ENCODE data around the gene LIPA.
"Not testable (repeated sequence)": the region's sequence is repeated elsewhere in the genome, so short reads cannot be mapped to it uniquely, and the experiment has no call there.

LIPA gene

DNA sequence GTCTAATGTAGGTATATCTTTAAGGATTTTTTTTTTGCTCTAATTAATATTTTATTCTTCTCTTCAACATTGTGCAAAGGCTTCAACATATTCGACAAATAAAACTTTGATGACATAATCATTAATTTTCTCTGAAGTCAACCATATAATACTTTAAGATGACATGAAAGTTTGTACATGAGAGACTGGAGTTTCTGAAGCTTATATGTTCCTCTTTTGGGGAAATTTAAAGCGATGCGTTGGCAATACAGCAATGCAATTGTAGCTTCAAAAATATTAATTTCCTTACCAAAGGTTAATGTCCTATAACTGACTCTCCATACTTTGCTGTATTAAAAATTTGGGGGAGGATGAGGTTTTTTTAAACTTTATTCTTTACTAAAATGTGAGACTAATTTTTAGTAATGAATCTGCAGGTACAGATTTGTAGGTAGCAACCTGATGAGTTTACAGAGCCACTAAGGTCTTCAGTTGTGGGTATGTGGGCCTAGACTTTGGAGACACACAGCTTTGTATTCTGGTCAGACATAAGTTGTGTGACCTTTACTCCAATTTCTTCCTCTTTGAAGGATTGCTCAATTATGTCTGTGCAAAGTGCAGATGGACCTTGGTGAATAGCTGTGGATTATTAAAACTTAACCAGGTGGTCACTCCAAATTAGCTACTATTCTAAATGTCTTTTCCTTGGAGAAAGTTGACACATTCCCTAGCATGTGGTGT is 18.0 kb upstream of the LIPA start:
- no peak for DNase-seq

DNA sequence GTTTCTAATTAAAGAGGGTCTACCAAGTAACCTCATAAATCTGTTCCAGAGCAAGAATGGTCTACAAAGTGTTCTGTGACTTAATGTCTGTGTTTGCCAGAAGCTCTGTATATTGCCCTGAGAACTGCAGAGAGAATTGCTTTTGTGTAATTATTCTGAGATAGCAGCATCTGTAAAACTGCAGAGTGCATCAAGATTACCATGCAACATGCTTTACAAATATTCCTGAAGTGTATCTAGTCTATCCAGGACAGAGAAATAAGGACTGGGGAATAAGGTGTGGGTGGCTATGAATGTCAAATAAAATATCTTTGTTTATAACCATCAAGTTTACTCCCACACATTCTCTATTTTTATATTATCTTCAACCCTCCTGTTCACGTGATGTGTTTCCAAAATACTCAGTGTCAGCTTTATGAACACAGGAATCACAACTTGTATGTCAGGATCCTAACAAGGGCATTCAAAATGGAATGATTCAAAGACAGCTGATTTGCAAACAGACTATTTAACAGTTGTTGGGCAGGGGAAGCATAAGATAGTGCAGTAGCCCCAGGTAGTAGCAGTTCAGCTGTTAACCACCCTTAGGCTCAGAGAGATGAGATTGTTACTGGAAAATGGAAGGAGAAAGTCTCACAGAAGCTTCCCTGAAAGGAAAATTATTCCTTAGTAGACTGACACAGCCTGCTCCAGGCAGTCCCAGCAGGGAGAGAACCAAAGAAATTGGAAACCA is 15.3 kb upstream of the LIPA start:
- no peak for DNase-seq

DNA sequence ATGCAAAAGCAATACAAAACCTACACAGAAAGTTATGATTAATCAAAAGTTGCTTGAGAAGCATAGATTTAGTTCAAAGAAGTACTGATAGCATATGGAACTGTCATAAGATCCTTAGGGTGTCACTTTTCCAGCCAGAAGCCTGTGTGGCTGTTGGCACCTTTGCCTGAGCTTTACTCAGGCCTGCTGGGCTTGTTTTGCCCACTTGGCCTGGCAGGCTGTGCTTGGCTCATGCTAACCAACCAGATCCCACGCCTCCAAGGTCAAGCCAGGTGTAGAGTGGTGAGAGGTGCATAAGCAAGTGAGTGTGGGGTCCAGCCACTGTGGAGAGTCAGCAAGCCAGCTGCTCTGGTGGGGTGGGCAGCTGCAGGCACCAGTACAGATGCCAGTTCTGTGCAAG is 12.0 kb upstream of the LIPA start:
- no peak for DNase-seq

DNA sequence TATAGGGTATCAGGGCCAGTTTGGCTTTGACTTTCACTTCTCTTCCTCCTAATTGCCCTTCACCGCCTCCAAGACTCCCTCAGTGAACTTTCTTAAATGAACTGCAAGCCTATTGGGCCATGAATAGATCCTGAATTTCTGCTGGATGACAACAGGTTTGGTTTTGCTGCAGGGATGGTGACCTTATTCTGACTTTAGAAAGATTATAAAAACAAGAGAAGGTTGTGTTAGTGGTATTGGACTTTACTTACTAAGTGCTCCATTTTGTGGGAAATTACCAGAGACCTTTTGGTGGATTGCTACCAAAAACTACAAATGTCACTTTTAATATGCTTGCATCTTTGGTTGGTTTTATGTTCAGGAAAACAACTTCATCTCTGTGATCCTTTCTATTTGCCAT is 11.5 kb upstream of the LIPA start:
- no peak for DNase-seq

DNA sequence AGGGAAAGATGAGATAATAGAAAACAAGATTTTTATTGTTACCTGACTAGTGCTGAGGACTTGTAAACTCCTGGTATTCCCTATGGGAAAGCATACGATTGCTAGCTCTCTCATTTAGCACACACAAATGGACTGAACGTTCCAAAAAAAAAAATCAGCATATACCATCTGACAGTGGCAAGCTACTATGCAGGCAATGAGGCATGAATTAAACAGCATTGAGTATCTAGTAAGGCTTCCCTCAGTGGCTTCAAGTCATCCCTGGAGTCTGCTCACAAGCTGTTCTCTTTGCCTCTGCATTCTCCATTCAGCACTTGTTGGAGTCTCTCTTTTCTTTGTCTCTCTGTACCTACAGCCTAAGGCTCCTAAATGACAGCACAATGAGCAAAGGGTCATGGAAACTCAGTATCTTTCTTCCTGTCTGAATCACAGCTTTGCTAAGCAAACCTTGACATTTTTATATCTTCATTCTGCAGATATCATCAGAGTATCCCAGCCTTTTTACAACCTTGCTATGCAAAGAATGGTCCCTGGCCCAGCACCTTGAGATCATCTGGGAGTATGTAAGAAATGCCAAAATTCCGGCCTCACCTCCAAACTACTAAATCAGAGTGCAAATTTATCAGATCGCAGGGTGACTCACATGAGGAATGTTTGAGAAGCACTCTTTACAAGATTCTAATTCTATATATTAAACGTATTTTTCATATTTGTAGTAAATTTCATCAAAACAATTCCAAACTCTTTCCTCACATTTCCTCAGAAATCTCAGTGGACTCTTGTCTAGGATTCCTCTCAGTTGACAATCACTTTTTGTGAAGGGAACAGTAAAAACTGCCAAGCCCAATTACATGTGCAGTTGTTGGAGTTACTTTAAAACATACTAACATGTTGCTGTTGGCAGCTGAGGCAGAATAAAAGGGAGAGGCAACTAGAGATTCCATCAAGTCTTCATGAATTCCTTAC is 10.8 kb upstream of the LIPA start:
- DNase-seq, result no peak

DNA sequence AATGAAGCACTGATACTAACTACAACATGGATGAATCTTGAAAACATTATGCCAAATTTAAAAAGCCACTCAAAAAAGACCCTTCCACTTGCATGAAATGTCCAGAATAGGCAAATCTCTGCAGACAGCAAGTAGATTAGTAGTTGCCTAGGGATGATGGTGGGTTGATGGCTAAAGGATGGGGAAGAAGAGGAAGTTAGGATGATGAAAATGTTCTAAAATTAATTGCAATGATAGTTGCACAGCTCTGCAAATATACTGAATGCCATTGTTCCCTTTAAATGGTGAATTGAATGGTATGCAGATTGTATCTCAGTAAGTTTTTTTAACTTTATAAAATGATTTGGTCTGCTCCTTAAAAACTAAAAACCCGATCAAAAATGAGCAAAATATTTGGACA is 7.3 kb upstream of the LIPA start:
- no peak for DNase-seq

DNA sequence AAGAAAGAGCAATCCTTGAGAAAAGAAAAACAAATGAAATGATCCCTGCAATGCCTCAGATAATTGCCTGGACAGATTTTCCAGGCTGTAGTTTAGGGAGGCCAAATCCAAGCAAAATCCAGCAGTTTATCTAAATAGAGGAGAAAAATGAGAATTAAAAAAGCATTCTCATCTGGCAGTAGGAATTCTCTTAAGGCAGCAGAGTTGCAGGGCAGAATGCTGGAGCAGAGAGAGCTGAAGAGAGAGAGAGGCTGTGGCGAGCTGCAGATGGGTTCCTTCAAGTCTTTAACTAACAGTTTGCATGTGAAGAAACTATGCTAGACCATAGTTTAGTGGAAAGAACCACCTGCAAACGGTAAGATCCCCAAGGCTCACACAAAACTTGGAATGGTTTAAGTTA is 6.0 kb upstream of the LIPA start:
- DNase-seq, result no peak

DNA sequence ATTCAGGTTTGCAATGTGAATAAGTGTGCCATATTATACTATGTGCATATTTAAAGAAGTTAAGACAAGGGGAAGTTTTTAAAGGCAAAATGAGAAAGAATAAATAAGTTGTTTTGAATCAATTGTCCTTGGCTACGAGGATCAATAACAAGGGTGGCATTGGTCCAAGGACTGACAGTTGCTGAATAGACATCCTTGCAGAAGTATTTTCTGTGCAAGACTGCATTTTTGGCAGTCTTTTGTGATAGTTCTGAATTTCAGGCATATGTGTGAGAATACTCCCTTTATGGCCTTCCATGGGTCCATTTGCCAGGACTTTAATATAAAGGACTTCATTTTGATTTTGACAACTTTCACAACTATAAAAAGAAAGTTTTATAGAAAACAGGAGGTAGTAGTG is 5.4 kb upstream of the LIPA start:
- DNase-seq, result no peak

DNA sequence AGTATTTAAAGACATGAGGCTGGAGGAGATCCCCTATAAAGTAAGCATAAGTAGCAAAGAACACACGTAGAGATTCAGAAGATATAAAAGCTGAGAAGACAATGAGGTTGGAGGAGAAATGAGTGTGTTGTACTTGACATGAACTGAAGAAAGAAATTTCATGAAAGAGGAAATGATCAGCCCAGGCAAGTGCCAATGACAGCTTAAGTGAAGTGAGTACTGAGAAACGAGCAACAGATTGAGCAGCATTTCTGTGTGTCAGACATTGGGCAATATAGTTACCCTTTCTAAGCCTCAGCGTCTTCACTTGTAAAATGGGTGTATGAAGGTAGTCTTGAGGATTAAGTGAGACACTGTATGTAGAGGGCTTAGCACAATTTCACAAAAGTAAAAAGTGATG is 4.8 kb upstream of the LIPA start:
- no peak for DNase-seq

DNA sequence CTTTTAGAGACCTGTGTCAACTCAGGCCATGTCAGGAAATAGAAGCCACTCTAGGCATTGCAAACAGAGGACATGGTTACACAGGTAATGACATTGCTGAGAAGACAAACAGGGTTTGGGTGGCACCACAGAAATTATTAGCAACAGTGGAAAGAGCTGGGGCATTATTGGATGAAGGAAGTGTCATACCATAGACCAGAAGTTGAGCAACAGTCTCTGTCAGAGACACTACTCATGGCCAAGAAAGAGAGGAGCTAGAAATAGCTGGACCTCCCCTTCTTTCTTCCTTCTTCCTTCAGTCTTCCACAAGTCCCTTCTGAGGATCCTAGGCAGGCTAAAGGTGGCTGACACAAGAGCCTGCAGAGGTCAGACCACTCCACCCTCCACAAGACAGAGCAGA is 4.2 kb upstream of the LIPA start:
- DNase-seq, result no peak

DNA sequence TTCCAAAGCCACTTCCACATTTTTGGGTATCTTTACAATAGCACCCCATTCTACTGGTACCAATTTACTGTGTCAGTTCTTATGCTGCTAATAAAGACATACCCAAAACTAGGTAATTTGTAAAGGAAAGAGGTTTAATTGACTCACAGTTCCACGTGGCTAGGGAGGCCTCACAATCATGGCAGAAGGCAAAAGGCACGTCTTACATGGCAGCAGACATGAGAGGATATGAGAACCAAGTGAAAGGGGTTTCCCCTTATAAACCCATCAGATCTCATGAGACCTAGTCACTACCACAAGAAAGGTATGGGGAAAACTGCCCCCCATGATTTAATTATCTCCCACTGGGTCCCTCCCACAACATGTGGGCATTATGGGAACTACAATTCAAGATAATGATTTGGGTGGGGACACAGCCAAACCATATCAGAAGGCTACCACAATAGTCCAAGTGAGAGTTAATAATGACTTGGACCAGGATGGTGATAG is 3.6 kb upstream of the LIPA start:
- not testable (repeated sequence) for DNase-seq

DNA sequence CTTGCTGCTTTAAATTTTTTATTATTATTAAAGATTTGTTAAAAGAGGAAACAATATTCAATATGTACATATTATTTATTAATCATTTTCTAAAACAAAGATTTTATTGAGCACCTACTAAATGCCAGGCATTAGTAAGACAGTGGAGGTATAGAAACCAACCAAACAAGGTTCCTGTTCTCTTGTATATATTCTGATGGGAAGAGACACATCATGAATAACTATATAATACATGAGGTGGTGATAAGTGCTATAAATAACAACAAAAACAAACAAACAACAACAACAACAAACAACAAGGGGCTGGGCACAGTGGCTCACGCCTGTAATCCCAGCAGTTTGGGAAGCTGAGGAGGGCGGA is 630 bp upstream of the LIPA start:
- no peak for DNase-seq

DNA sequence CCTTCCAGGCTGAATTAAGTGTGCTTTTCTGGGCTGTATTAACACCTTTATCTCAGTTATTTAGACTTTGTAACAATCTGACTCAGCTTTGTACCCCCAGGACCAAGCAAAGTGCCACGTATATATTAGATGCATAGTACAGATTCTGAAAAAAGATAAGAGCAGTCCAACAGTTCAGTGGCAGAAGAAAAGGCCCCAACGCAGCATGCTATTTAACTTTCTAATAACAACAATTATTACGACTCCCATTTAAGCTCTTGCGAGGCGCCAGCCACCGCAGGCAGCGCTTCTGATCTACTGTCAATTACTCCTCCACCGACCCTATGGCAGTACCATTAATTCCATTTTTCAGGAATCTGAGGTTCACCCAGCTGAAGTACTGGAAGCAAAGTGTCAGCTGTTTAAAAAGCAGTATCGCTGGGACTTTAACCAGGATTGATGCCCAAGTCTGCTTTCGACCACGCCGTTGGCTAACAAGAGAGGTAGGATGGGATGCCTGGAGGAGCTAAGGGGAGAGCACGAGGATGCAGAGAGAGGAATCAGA is 638 bp downstream of the LIPA start:
- DNase-seq, result no peak

DNA sequence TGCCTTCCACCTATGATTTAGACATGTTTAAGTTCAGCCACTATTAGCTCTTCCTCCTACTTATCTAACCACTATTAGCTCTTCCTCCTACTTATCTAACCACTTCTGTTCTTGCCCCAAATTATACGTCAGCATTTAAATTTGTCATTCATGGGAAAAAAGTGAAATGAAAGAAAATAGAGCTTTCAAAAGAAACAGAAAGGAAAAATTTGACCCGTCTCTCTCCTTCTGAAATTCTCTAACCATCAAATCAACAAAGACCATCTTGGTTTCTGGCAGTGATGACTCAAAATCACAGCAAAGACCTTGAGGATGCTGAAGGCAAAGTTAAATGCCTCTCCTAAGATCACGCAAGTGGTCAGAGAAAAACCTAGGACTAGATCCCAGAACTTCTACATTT is 2.6 kb downstream of the LIPA start:
- DNase-seq, result no peak

DNA sequence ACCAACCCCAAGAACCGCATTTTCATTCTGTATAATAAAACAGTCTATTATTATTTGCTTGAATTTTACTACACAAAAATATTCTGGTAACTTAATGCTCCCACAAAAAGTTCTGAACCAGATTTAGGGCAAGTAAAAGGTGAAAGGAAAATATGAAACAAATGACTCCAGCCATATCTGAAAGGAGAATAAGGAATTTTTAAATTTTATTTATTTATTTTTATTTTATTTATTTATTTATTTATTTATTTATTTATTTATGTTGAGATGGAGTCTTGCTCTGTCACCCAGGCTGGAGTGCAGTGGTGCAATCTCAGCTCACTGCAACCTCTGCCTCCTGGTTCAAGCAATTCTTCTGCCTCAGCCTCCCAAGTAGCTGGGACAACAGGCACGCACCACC is 4.0 kb downstream of the LIPA start:
- DNase-seq, result not testable (repeated sequence)

DNA sequence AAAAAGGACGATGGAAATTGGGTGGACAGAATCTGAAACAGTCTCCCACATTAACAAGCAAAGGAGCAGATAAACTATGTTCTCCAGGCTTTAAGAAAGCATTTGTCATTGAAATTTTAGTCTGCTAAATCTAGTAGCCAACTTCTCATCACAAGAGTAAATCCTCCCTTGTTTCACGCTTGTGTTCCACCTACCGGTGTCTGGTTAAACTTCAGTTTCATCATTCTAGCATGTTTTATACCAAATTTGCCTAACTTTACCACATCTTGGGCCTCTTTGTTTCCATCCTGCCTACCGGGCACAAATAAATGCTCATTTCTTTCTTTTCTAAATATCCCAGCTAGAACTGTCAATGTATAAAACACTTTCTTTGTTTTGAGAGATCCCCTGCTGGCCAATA is 5.8 kb downstream of the LIPA start:
- DNase-seq, result no peak

DNA sequence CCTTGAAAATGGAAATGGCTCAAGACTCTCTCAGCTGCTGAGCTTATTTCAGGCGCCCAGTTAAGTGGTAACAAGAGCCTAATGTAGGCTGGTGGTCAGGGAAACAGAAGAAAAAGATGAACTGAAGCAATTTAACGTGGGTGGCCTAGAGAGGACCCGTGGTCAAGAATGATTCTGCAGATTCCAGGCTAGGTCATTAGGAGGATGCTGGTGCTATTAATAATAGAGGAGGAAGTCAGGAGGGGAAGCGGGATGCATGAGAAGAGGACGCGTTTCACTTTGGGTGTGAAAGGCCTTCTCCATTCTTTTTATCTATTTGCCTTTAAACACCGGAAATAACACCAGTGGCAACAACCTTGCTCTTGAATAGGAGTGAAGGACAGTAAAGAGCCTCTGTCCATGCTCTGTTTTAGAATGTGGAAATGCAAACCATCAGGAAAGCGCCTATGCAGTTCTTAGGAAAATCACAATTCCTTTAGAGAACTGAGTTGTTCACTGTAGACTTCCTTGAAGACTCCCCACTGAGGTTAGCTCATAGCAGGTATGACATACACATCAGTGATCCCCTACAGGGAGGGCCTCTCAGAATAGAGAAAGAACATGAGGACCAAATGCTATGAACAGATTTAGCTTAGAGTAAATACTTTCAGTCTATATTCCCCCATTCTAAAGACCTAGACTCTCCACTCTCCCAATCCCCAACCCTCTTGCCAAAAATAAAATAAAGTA is 8.6 kb downstream of the LIPA start:
- DNase-seq, result no peak

DNA sequence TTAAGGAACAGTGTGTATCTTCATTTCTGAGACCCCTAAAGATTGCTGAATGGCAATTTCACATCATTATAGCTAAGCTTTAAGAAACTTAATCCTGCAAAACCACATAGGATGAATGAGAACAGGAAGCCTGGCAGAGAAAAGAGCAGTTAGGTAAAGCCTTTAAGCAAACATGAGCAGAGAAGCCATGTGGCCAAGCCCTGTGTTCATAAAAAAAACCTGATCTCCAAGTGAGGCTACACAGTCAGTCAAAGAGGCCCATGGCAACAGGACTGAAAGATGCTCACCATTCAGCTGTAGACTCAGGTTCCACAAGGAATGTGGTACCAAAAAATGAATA is 9.3 kb downstream of the LIPA start:
- DNase-seq, result no peak

DNA sequence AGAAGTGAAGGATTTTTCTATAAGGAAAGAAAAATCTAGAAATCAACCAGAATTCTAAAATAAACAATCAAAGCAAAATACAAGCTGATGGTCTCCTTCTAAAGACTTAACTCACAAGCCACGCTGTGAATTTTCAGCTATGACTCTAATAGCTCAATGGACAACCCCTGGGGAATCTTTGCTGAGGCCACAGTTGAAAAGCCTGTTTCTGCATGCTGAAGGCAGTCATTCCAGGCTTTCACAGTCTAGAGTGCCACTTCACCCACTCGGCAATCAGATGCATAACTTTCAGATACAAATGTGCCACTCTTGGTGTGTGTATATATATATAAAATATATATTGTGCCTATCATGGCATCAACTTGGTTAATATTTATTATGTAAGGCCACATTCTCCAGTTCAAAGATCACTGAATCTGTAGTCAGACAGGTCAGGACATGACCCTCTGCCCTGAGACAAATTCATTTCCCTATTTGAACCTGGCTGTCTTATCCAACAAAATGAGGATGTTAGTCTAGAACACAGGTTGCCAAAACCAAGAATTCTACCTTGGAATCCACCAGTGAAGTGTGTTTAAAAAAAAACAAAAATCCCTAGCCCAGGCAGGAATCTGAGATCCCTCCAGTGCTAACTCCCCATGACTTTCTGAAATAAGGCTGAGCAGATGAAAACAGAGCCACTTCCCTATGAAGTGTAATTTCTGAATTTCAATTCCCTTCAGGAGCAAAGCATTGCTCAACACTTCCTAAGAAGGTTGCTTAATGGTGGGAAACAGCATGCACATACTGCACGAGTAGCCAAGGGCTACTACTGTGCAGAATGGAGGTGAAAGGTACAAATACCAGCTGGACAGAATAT is 9.9 kb downstream of the LIPA start:
- no peak for DNase-seq

DNA sequence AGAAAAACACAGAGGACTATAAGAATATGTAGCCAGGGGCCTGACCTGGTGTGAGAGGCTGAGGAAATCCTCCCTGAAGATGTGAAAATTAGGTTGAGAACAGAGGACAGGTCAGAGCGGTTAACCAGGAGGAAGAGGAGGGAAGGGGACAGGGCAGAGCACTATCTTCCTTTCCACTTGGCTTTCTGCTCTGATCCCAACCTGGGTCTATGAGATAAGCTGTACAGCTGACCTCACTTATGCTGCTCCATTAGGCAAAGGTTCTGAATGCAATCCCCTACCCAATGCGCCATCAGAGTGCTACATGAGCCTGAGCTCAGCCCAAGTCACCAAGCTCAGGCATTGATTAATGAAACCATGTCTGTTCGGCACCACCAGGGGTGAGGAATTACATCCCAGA is 10.5 kb downstream of the LIPA start:
- DNase-seq, result no peak

DNA sequence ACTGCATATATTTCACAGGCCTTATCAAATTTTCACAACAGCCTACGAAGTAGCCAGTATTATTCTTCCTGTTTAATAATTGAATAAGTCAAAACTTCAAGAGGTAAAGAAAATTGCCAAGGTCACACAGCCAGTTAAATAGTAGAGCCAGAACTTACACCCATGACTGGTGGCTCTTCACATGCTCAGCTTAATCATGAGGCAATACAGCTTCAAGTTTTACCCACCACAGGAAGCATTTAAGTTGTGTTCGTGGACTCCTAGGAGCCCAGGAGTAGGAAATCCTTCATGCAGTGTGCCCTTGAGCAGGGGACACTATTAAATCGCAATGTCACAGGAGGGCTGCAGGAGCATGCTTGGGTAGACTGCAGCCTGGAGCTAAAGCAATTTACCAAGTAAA is 11.1 kb downstream of the LIPA start:
- DNase-seq, result no peak

All from left hindlimb (tissue), 1 donor.